Measurements from ENCODE around the gene MRTO4.

DNA sequence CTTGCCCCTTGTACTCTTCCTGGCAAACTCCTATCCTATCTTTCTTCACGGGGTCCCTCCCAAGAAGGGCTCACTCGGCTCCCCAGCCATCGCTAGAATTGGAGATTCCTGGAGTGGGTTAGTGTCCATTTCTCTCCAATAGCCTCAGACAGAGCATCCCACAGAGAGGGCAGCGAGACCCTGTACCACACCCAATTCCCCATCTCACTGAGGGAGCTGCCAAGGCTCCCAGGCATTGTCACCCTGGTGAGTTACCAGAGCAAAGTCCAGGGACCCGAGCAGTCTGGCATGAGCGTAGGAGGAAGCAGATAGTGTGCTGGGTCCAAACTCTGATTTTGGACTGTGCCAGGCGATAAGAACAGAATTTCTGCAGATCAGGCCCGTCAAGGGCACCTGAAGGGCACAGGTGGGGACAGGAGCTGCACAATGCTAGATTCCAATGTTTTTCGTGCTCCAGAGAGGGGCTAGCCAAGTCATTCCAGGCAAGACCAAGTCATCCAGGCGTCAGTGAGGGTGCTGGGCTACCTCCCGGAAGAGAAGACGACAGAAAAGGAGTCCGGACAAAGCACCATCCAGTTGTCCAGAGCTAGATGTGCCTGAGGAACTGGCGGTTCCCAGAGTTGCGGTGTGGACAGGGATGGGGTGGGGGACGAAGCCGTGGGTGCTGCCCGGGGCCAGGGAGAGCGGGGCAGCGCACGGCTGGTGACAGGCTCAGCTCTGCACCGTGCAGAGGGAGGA is 21.7 kb downstream of the MRTO4 start:
- TF ChIP-seq EZH2phosphoT487 (IDR thresholded peaks at IDR 0.05; ENCODE audit: insufficient read depth, low read depth) (no peak), EZH2 (IDR thresholded peaks at IDR 0.05; ENCODE audit: insufficient read depth, poor library complexity, severe bottlenecking) (no peak)

Measured in GM23248 (cell line).